Lower lobe of right lung (tissue), 2 donors: ENCODE results near the gene ATP7A. TPM values are rescaled to one million over a fixed set of nuclear protein-coding genes. Genes with fewer than 3 reads are reported as not detected.
"Not testable (repeated sequence)": the region's sequence is repeated elsewhere in the genome, so short reads cannot be mapped to it uniquely, and the experiment has no call there.

Source experiments
- ATAC-seq, 2 donors: fragments of 200-7000 bp; cut with Tn5 transposase; one replicate each; pipeline ENCODE4 v1.9.1; 2020 to 2022; ENCODE audit warnings: mild to moderate bottlenecking in 2 of 2, moderate library complexity in 2 of 2
- DNase-seq: peaks from one replicate; pipeline ENCODE4 v3.0.0-alpha.2; 2020
- H3K27ac ChIP-seq: fragments of 200-600 bp; one replicate; pipeline ENCODE4 v1.8.0; 2022
- H3K27me3 ChIP-seq: fragments of 200-600 bp; one replicate; pipeline ENCODE4 v1.8.0; 2022; ENCODE audit warnings: low read depth
- H3K36me3 ChIP-seq: fragments of 200-600 bp; one replicate; pipeline ENCODE4 v1.8.0; 2022; ENCODE audit warnings: mild to moderate bottlenecking
- H3K4me1 ChIP-seq: fragments of 200-600 bp; one replicate; pipeline ENCODE4 v1.8.0; 2022
- H3K4me3 ChIP-seq: fragments of 200-600 bp; one replicate; pipeline ENCODE4 v1.8.0; 2022; ENCODE audit warnings: mild to moderate bottlenecking
- H3K9me3 ChIP-seq: fragments of 200-600 bp; one replicate; pipeline ENCODE4 v1.8.0; 2022
- CTCF ChIP-seq: fragments of 200-600 bp; IDR thresholded peaks from one replicate; pipeline ENCODE4 v1.8.0; 2022; ENCODE audit warnings: antibody characterized with exemption, mild to moderate bottlenecking
- intact Hi-C: fragments of 100-400 bp; cut with DNase I; formaldehyde crosslinking; loops from one replicate; pipeline ENCODE4 v1.11.0; 2022
- total RNA-seq: library from RNA; stranded (reverse); fragmentation: NEBNext Ultra II Directional; extraction: Animal tissue kit (Norgen Biotek cat#: 25700); gene quantifications from one replicate; pipeline ENCODE4 v1.2.1, GENCODE V29; 2021
- donor health status: DM: no; HTN: yes; CAD: no; lungs with severe emphysema.

ATP7A gene
- total RNA-seq, 1 donor from 2014 or later = 17.8 TPM

DNA sequence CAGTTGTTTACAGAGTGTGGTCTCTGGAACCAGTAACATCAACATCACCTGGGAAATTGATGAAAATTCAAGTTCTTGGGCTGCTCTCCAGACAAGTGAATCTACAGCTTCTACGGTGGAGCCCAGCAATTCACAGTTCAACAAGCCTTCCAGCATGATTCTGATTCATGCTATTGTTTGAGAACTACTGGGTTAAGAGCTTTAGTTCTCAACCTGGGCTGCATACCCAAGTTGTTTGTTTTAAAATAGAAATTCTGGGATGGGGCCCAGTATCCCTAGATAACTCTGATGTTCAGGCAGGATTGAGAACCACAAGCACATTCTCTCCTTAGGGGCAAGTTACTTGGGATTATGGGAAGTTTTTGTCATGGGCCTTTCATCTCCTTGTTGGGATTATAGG is 155.6 kb downstream of the ATP7A start:
- no peaks in the 10 kb centered on the region for H3K4me1 ChIP-seq
- DNase-seq (no peak), ATAC-seq (no peak)
- H3K27me3 ChIP-seq = no peaks in the 10 kb centered on the region
- no peak overlapping the region for H3K27ac ChIP-seq
- no peak for TF ChIP-seq CTCF
- no peak overlapping the region for H3K4me3 ChIP-seq
- intact Hi-C loops = no loop called here
- no peaks in the 10 kb centered on the region for H3K9me3 ChIP-seq
- no peaks in the 10 kb centered on the region for H3K36me3 ChIP-seq

GRCh38 chrX:78071331-78071730 is 160.8 kb downstream of the ATP7A start:
- Histone ChIP-seq H3K27ac (no peak overlapping the region), H3K36me3 (no peaks in the 10 kb centered on the region), H3K4me1 (no peaks in the 10 kb centered on the region), H3K27me3 (no peaks in the 10 kb centered on the region), H3K4me3 (no peak overlapping the region), H3K9me3 (no peaks in the 10 kb centered on the region)
- TF ChIP-seq CTCF = no peak
- intact Hi-C loops = no loop called here
- ATAC-seq (no peak), DNase-seq (no peak)

DNA sequence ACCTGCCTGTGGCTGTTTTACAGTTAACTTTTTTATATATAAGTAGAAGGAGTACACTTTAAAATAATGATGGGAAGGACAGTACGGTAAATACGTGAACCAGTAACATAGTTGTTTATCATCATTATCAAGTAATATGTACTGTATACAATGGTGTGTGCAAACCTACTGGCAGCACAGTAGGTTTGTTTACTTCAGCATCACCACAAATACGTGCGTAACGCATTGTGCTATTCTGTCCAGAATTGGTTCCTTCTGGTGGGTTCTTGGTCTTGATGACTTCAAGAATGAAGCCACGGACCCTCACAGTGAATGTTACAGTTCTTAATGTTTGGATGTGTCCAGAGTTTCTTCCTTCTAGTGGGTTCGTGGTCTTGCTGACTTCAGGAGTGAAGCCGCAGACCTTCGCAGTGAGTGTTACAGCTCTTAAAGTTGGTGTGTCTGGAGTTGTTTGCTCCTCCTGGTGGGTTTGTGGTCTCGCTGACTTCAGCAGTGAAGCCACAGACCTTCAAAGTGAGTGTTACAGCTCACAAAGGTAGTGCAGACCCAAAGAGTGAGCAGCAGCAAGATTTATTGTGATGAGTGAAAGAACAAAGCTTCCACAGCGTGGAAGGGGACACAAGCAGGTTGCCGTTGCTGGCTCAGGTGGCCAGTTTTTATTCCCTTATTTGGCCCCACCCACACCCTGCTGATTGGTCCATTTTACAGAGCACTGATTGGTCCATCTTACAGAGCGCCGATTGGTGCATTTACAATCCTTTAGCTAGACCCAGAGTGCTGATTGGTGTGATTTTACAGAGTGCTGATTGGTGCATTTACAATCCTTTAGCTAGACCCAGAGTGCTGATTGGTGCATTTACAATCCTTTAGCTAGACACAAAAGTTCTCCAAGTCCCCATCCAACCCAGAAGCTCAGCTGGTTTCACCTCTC is 162.9 kb downstream of the ATP7A start:
- H3K36me3 ChIP-seq, H3K9me3 ChIP-seq, DNase-seq, H3K4me3 ChIP-seq, H3K27me3 ChIP-seq, H3K27ac ChIP-seq, intact Hi-C loops, ATAC-seq, H3K4me1 ChIP-seq: not testable (repeated sequence)

DNA sequence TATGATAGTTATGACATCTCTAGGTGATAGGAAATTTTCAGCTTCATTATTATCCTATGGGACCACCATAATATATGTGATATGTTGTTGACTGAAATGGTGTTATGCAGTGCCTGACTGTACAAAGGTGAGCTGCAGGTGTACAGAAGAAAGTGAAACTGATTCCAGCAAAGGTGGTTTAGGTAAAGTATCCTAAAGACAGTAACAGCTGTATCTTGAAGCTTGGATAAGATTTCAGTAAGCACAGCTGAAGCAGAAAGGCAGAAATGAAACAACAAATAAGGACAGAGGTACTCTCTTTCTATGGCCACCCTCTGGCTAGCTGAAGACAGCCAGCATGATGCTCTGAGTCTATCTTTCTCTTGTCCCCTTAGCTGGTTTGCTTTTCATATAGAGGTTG is 163.6 kb downstream of the ATP7A start:
- no peak for TF ChIP-seq CTCF
- intact Hi-C loops = no loop called here
- Histone ChIP-seq H3K36me3 (no peaks in the 10 kb centered on the region), H3K4me1 (no peaks in the 10 kb centered on the region), H3K27ac (no peak overlapping the region), H3K9me3 (no peaks in the 10 kb centered on the region), H3K27me3 (no peaks in the 10 kb centered on the region), H3K4me3 (no peak overlapping the region)
- DNase-seq (no peak), ATAC-seq (no peak)

DNA sequence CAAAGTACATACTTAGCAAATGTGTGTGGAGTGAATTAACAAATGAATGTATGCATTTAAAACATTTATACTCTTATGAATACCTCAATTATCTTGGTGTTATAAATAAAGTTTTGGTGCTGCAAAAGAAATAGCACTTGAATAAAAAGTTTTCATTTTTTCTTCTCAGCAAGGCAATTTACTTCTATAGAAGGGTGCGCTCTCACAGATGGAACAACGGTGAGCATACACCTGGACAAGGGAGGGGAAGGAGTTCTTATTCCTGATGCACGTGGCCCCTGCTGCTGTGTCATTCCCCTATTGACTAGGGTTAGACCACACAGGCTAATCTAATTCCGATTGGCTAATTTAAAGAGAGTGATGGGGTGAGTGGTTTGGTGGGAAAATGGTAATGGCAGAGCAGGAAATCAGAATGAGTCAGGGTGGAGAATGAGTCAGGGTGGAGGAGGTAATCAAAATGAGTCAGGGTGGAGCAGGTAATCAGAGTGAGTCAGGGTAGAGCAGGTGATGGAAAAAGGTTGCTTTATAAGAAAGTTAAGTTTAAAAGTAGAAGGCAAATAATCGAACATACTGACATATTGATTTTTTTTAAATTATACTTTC is 165.4 kb downstream of the ATP7A start:
- no peaks in the 10 kb centered on the region for H3K4me1 ChIP-seq
- no peaks in the 10 kb centered on the region for H3K9me3 ChIP-seq
- ATAC-seq (no peak), DNase-seq (no peak)
- H3K36me3 ChIP-seq = no peaks in the 10 kb centered on the region
- TF ChIP-seq CTCF = no peak
- H3K4me3 ChIP-seq = no peak overlapping the region
- intact Hi-C loops = no loop called here
- no peak overlapping the region for H3K27ac ChIP-seq
- H3K27me3 ChIP-seq = no peaks in the 10 kb centered on the region

DNA sequence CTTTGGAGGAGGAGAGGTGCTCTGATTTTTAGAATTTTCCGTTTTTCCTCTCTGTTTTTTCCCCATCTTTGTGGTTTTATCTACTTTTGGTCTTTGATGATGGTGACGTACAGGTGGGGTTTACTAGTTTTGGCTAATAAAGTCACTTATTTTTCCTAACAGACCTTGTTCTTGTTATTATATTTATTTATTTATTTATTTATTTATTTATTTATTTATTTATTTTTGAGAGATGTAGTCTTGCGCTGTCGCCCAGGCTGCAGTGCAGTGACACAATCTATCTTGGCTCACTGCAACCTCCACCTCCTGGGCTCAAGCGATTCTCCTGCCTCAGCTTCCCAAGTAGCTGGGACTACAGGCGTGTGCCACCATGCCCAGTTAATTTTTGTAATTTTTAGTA is 170.9 kb downstream of the ATP7A start:
- H3K4me3 ChIP-seq, DNase-seq, H3K27me3 ChIP-seq, H3K9me3 ChIP-seq, H3K27ac ChIP-seq, H3K4me1 ChIP-seq, intact Hi-C loops, ATAC-seq, H3K36me3 ChIP-seq: not testable (repeated sequence)
